HepG2 (cell line): ENCODE results near the gene TPRX1. TPM values are rescaled to one million over a fixed set of nuclear protein-coding genes. Genes with fewer than 3 reads are reported as not detected.

Experiments used
- ELF3 ChIP-seq: IDR thresholded peaks from 2 replicates; pipeline ENCODE4 v1.6.1; 2016; ENCODE audit warnings: missing genetic modification reagents, missing compliant biosample characterization
- EZH2 ChIP-seq: conservative IDR thresholded peaks from 2 replicates; pipeline ENCODE4 v1.6.1; 2012; ENCODE audit warnings: mild to moderate bottlenecking, low read depth, low read length, moderate library complexity
- HNRNPL ChIP-seq: fragments of 200-400 bp; formaldehyde crosslinking; IDR thresholded peaks from 2 replicates; pipeline ENCODE4 v1.6.1; 2017; ENCODE audit warnings: mild to moderate bottlenecking, low read depth, low read length
- LCORL ChIP-seq, 2 experiments: fragments of 450-650 bp in 1 of 2; sonication (generic) in 1 of 2; formaldehyde crosslinking in 1 of 2; IDR thresholded peaks; 2 replicates each; pipeline versions ENCODE4 v1.5.0 to v1.6.1; 2017 to 2020; ENCODE audit warnings: antibody characterized with exemption in 1 of 2, missing genetic modification reagents in 1 of 2
- MAZ ChIP-seq, 2 experiments: sonication (generic) in 1 of 2; formaldehyde crosslinking in 1 of 2; IDR thresholded peaks; 2 replicates each; pipeline versions ENCODE4 v1.5.0 to v1.6.1; 2012 to 2020; ENCODE audit warnings: low read depth in 2 of 2, mild to moderate bottlenecking in 2 of 2, borderline replicate concordance in 1 of 2, improper control_type of control experiment in 1 of 2, low read length in 1 of 2, missing genetic modification reagents in 1 of 2, moderate library complexity in 1 of 2
- POLR2AphosphoS5 ChIP-seq: IDR thresholded peaks from 2 replicates; pipeline ENCODE4 v1.6.1; 2012; ENCODE audit warnings: low read depth, low read length
- RARG ChIP-seq: sonication (generic); formaldehyde crosslinking; IDR thresholded peaks from 2 replicates; pipeline ENCODE4 v1.4.0; 2020; ENCODE audit warnings: low read depth, mild to moderate bottlenecking, missing genetic modification reagents
- TRIM24 ChIP-seq: sonication (generic); formaldehyde crosslinking; IDR thresholded peaks from 2 replicates; pipeline ENCODE4 v1.8.0; 2022; ENCODE audit warnings: mild to moderate bottlenecking, missing genetic modification reagents
- ZKSCAN8 ChIP-seq: IDR thresholded peaks from 2 replicates; pipeline ENCODE4 v1.6.1; 2016; ENCODE audit warnings: borderline replicate concordance, missing genetic modification reagents, missing compliant biosample characterization
- ZNF34 ChIP-seq: sonication (generic); formaldehyde crosslinking; IDR thresholded peaks from 2 replicates; pipeline ENCODE4 v1.4.0; 2020; ENCODE audit warnings: mild to moderate bottlenecking, missing genetic modification reagents, borderline replicate concordance
- ZNF44 ChIP-seq: sonication (generic); formaldehyde crosslinking; IDR thresholded peaks from 2 replicates; pipeline ENCODE4 v1.5.1; 2020; ENCODE audit warnings: mild to moderate bottlenecking, missing genetic modification reagents
- ZNF891 ChIP-seq: sonication (generic); formaldehyde crosslinking; IDR thresholded peaks from 2 replicates; pipeline ENCODE4 v1.5.0; 2020; ENCODE audit warnings: mild to moderate bottlenecking, missing genetic modification reagents
- polyA plus RNA-seq, 8 experiments: library from polyadenylated mRNA; depleted of rRNA in 3 of 8; stranded (reverse) in 7 of 8; unstranded in 1 of 8; fragments of >200 nt; fragmentation: Illumina TruSeq in 4 of 8; extraction: Trizol in 4 of 8; gene quantifications; 2 replicates each; pipeline versions ENCODE4 v1.2.1 to v1.2.3, GENCODE V29; 2011 to 2016; ENCODE audit warnings: low read depth in 4 of 8, missing spikeins in 1 of 8, mixed read lengths in 1 of 8; ENCODE audit not compliant: insufficient read depth in 1 of 8
- total RNA-seq, 5 experiments: library from RNA; depleted of rRNA; stranded (reverse); fragments of >200 nt; fragmentation: Illumina TruSeq; extraction: Trizol; gene quantifications; 2 replicates each; pipeline ENCODE4 v1.2.3, GENCODE V29; 2016; ENCODE audit warnings: low read depth in 1 of 5
- TF ChIP-seq, protein P1 (sequence below): sonication (generic); formaldehyde crosslinking; IDR thresholded peaks from 2 replicates; pipeline ENCODE4 v1.5.1; 2020; ENCODE audit warnings: missing genetic modification reagents, mild to moderate bottlenecking, borderline replicate concordance
- TF ChIP-seq, protein P2 (sequence below): sonication (generic); formaldehyde crosslinking; IDR thresholded peaks from 2 replicates; pipeline ENCODE4 v1.4.0; 2020; ENCODE audit warnings: missing genetic modification reagents; ENCODE audit errors: not compliant biosample characterization
- TF ChIP-seq, protein P3 (sequence below): IDR thresholded peaks from 2 replicates; pipeline ENCODE4 v1.6.1; 2016; ENCODE audit warnings: missing compliant biosample characterization, missing genetic modification reagents, borderline replicate concordance
- TF ChIP-seq, protein P4 (sequence below): sonication (generic); formaldehyde crosslinking; IDR thresholded peaks from 2 replicates; pipeline ENCODE4 v1.8.1; 2023; ENCODE audit warnings: missing genetic modification reagents, mild to moderate bottlenecking, borderline replicate concordance
- TF ChIP-seq, protein P5 (sequence below): sonication (generic); formaldehyde crosslinking; IDR thresholded peaks from 2 replicates; pipeline ENCODE4 v1.5.0; 2020; ENCODE audit warnings: missing genetic modification reagents
- TF ChIP-seq, protein P6 (sequence below): sonication (generic); formaldehyde crosslinking; IDR thresholded peaks from 2 replicates; pipeline ENCODE4 v1.5.1; 2020; ENCODE audit warnings: mild to moderate bottlenecking, missing genetic modification reagents

Gene TPRX1
- total and polyA plus RNA-seq, 2 of the 13 experiments (the other 11 are each of a cell fraction or from before 2014, with no cell fraction given): not detected

DNA sequence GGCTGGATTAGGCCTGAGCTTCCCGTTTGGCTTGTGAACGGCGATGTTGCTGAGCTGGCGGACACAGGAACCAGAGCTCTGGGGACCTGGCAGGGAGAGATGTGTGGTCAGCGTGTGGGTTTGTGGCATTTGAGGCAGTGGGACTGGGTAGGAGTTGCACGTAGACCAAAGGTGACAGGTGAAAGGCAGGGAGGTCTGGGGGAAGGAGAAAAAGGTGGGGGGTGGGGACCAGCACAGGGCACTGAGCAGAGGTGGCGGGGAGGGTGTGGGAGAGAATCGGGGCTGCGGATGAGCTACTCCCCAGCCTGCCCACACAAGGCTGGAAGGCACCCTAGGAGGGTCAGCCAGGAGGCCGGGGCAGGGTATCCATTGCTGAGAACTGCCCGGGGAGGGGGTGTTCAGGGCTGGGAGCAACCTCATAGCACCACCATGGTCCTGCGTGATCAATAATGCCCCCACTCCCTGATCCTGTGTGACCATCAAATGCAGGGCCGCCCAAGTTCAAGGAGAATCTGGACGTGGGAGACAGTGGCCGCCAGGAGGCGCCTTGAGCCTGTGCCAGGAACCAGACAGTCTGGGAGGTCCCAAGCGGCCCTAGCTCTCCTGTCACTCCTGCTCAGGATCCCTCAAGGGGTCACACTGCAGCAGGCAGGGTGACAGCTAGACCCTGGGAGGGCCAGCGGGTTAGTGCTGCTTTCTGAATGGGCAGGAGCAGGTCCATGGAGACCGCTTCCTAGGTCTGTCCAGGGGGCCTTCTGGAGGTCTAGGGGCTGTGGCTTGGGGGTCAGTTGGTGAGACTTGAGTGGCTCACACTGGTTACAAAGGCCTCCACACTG lies 38.6 kb downstream of the TPRX1 start (continued):
- TF ChIP-seq, protein P1, sequence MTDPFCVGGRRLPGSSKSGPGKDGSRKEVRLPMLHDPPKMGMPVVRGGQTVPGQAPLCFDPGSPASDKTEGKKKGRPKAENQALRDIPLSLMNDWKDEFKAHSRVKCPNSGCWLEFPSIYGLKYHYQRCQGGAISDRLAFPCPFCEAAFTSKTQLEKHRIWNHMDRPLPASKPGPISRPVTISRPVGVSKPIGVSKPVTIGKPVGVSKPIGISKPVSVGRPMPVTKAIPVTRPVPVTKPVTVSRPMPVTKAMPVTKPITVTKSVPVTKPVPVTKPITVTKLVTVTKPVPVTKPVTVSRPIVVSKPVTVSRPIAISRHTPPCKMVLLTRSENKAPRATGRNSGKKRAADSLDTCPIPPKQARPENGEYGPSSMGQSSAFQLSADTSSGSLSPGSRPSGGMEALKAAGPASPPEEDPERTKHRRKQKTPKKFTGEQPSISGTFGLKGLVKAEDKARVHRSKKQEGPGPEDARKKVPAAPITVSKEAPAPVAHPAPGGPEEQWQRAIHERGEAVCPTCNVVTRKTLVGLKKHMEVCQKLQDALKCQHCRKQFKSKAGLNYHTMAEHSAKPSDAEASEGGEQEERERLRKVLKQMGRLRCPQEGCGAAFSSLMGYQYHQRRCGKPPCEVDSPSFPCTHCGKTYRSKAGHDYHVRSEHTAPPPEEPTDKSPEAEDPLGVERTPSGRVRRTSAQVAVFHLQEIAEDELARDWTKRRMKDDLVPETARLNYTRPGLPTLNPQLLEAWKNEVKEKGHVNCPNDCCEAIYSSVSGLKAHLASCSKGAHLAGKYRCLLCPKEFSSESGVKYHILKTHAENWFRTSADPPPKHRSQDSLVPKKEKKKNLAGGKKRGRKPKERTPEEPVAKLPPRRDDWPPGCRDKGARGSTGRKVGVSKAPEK: no peak
- TF ChIP-seq, protein P2, sequence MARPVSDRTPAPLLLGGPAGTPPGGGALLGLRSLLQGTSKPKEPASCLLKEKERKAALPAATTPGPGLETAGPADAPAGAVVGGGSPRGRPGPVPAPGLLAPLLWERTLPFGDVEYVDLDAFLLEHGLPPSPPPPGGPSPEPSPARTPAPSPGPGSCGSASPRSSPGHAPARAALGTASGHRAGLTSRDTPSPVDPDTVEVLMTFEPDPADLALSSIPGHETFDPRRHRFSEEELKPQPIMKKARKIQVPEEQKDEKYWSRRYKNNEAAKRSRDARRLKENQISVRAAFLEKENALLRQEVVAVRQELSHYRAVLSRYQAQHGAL: no peak
- TF ChIP-seq ZKSCAN8 (CRISPR knock-in tag) (no peak), ZNF891 (no peak), TRIM24 (no peak), POLR2AphosphoS5 (no peak), EZH2 (no peak), ZNF44 (CRISPR knock-in tag) (no peak), ZNF34 (no peak), ELF3 (no peak), MAZ (IDR thresholded peaks at IDR 0.05; ENCODE audit: borderline replicate concordance, low read depth, low read length) (0 out of 2 replicates have a peak, but pooled peaks have one; percentile 19), MAZ (CRISPR knock-in tag; IDR thresholded peaks at IDR 0.05; ENCODE audit: low read depth) (peak; percentile 40; the same call in 1 of the 2 replicates), LCORL (IDR thresholded peaks at IDR 0.05) (no peak), LCORL (CRISPR knock-in tag; IDR thresholded peaks at IDR 0.05) (no peak), RARG (CRISPR knock-in tag) (no peak), HNRNPL (no peak)
- TF ChIP-seq, protein P3, sequence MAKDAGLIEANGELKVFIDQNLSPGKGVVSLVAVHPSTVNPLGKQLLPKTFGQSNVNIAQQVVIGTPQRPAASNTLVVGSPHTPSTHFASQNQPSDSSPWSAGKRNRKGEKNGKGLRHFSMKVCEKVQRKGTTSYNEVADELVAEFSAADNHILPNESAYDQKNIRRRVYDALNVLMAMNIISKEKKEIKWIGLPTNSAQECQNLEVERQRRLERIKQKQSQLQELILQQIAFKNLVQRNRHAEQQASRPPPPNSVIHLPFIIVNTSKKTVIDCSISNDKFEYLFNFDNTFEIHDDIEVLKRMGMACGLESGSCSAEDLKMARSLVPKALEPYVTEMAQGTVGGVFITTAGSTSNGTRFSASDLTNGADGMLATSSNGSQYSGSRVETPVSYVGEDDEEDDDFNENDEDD (CRISPR knock-in tag): peak; percentile 23; the same call in 1 of the 2 replicates
- TF ChIP-seq, protein P4, sequence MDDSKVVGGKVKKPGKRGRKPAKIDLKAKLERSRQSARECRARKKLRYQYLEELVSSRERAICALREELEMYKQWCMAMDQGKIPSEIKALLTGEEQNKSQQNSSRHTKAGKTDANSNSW (CRISPR knock-in tag): no peak
- TF ChIP-seq, protein P5, sequence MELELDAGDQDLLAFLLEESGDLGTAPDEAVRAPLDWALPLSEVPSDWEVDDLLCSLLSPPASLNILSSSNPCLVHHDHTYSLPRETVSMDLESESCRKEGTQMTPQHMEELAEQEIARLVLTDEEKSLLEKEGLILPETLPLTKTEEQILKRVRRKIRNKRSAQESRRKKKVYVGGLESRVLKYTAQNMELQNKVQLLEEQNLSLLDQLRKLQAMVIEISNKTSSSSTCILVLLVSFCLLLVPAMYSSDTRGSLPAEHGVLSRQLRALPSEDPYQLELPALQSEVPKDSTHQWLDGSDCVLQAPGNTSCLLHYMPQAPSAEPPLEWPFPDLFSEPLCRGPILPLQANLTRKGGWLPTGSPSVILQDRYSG (CRISPR knock-in tag): no peak
- TF ChIP-seq, protein P6, sequence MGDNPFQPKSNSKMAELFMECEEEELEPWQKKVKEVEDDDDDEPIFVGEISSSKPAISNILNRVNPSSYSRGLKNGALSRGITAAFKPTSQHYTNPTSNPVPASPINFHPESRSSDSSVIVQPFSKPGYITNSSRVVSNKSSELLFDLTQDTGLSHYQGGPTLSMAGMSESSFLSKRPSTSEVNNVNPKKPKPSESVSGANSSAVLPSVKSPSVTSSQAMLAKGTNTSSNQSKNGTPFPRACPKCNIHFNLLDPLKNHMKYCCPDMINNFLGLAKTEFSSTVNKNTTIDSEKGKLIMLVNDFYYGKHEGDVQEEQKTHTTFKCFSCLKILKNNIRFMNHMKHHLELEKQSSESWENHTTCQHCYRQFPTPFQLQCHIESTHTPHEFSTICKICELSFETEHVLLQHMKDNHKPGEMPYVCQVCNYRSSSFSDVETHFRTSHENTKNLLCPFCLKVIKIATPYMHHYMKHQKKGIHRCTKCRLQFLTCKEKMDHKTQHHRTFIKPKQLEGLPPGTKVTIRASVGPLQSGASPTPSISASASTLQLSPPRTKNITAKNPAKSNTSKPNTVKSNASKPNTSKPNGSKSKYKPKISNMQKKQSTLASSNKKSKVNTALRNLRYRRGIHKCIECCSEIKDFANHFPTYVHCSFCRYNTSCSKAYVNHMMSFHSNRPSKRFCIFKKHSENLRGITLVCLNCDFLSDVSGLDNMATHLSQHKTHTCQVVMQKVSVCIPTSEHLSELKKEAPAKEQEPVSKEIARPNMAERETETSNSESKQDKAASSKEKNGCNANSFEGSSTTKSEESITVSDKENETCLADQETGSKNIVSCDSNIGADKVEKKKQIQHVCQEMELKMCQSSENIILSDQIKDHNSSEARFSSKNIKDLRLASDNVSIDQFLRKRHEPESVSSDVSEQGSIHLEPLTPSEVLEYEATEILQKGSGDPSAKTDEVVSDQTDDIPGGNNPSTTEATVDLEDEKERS (CRISPR knock-in tag): no peak
